Lung (tissue), 12 donors: ENCODE data around the gene NR2E1. TPM values are rescaled to one million over a fixed set of nuclear protein-coding genes. Genes with fewer than 3 reads are reported as not detected.

ENCODE experiments used
- ATAC-seq: fragments of 200-7000 bp; cut with Tn5 transposase; one replicate; pipeline ENCODE4 v1.9.1; 2020; ENCODE audit warnings: moderate number of reproducible peaks; ENCODE audit not compliant: insufficient read depth, low FRiP score
- DNase-seq, 3 donors: peaks; one replicate each; pipeline ENCODE4 v3.0.0-alpha.2; 2013 to 2017
- H3K27ac ChIP-seq, 2 donors: one replicate each; pipeline ENCODE4 v1.5.1; 2013; ENCODE audit warnings: mild to moderate bottlenecking in 2 of 2, moderate library complexity in 2 of 2, control low read depth in 1 of 2, inconsistent platforms in 1 of 2, low read depth in 1 of 2, low read length in 1 of 2
- H3K27me3 ChIP-seq, 3 donors: one replicate each; pipeline ENCODE4 v1.5.1; 2013; ENCODE audit warnings: low read length in 2 of 3; ENCODE audit not compliant: control insufficient read depth in 3 of 3, insufficient read depth in 3 of 3
- H3K36me3 ChIP-seq, 4 donors: one replicate each; pipeline ENCODE4 v1.5.1; 2013; ENCODE audit warnings: low read length in 4 of 4, mild to moderate bottlenecking in 1 of 4, moderate library complexity in 1 of 4; ENCODE audit not compliant: control insufficient read depth in 4 of 4, insufficient read depth in 4 of 4
- H3K4me1 ChIP-seq, 5 donors: one replicate each; pipeline ENCODE4 v1.5.1; 2013; ENCODE audit warnings: low read length in 5 of 5, mild to moderate bottlenecking in 2 of 5, moderate library complexity in 1 of 5; ENCODE audit not compliant: control insufficient read depth in 5 of 5, insufficient read depth in 5 of 5
- H3K4me3 ChIP-seq: one replicate; pipeline ENCODE4 v1.5.1; 2013; ENCODE audit warnings: mild to moderate bottlenecking, control low read depth, moderate library complexity
- H3K9ac ChIP-seq, 2 donors: one replicate each; pipeline ENCODE4 v1.5.1; 2013; ENCODE audit warnings: low read length in 2 of 2, control low read depth in 1 of 2; ENCODE audit not compliant: insufficient read depth in 1 of 2
- H3K9me3 ChIP-seq, 4 donors: one replicate each; pipeline ENCODE4 v1.5.1; 2013; ENCODE audit warnings: low read length in 3 of 4, mild to moderate bottlenecking in 1 of 4, moderate library complexity in 1 of 4; ENCODE audit not compliant: control insufficient read depth in 4 of 4, insufficient read depth in 3 of 4
- CTCF ChIP-seq: IDR thresholded peaks from 2 replicates; pipeline ENCODE4 v1.5.1; 2012; ENCODE audit warnings: mild to moderate bottlenecking; ENCODE audit errors: control extremely low read depth, extremely low read depth
- WGBS, 2 donors: extraction: QIAGEN DNeasy Blood & Tissue Kit; methylation state at CpG; one replicate each; pipeline ENCODE4 v1.1.7; 2013; 5-methylcytosine and 5-hydroxymethylcytosine counted together
- polyA plus RNA-seq, 2 donors: library from polyadenylated mRNA; stranded (reverse); fragments of 200-250 nt; gene quantifications; one replicate each; pipeline ENCODE4 v1.2.1, GENCODE V29; 2013
- total RNA-seq, 2 donors: library from RNA; depleted of rRNA in 1 of 2; stranded (reverse); fragments of >200 nt in 1 of 2; gene quantifications; one replicate each; pipeline ENCODE4 v1.2.1, GENCODE V29; 2014 to 2021
- donor health status: control.
- donor health status: control.
- donor health status: Bipolar disorder and iron deficiency.
- donor health status: healthy.
- donor health status: DM: yes; HTN: yes; CAD: no.

Gene NR2E1
- total and polyA plus RNA-seq, 4 donors: 0.01 TPM; not detected in 3

- DNase-seq (no peak), ATAC-seq (no peak)
- H3K4me3 ChIP-seq: no peak overlapping the region
- H3K27ac ChIP-seq: no peak overlapping the region
- no peak for TF ChIP-seq CTCF
- no peaks in the 10 kb centered on the region for H3K4me1 ChIP-seq
- no peaks in the 10 kb centered on the region for H3K36me3 ChIP-seq
- H3K9me3 ChIP-seq: no peaks in the 10 kb centered on the region
- no peak overlapping the region for H3K9ac ChIP-seq
- 90 to 100% methylated on average over 3 of the region's 3 CpGs for WGBS, 2 donors
- H3K27me3 ChIP-seq: no peaks in the 10 kb centered on the region
Measured at GRCh38 chr6:108195209-108195608, 29.4 kb downstream of the NR2E1 start.

GRCh38 chr6:108198761-108199498 lies 33.1 kb downstream of the NR2E1 start:
- 82 to 87% methylated on average over 19 of the region's 19 CpGs for WGBS, 2 donors
- Histone ChIP-seq H3K27ac (no peak overlapping the region), H3K9ac (no peak overlapping the region), H3K36me3 (peaks cover 0 to 4% (median 2%) of the 10 kb centered on the region in 4 donors), H3K4me1 (no peaks in the 10 kb centered on the region), H3K4me3 (no peak overlapping the region), H3K9me3 (no peaks in the 10 kb centered on the region), H3K27me3 (no peaks in the 10 kb centered on the region)
- DNase-seq (no peak), ATAC-seq (no peak)
- TF ChIP-seq CTCF: no peak

- TF ChIP-seq CTCF: no peak
- Histone ChIP-seq H3K36me3 (peaks cover 0 to 4% (median 2%) of the 10 kb centered on the region in 4 donors), H3K9ac (no peak overlapping the region), H3K4me1 (no peaks in the 10 kb centered on the region), H3K4me3 (no peak overlapping the region), H3K27me3 (no peaks in the 10 kb centered on the region), H3K9me3 (no peaks in the 10 kb centered on the region), H3K27ac (no peak overlapping the region)
- DNase-seq (no peak), ATAC-seq (no peak)
- whole genome bisulfite sequencing, 2 donors: 96% methylated on average over 8 of the region's 8 CpGs
Measured at GRCh38 chr6:108200186-108200585, 34.4 kb downstream of the NR2E1 start.
